HG02763 (cell line): ENCODE data around the gene NOP9.
A peak's percentile ranks its signal among the peaks of the same experiment; 100 is the strongest.

Source experiments
- ATAC-seq: cut with Tn5 transposase; IDR thresholded peaks from one replicate; pipeline ENCODE4 v1.9.1; 2021; ENCODE audit warnings: mild to moderate bottlenecking, moderate library complexity; ENCODE audit not compliant: unreplicated experiment

Gene NOP9

GRCh38 chr14:24262821-24263733 lies 36.6 kb upstream of the NOP9 start, which contains the start of gene TGM1:
TGM1 (minus strand) TSS chr14:24263177; CDS start chr14:24262352, 825 bp downstream.
- no peak for ATAC-seq

GRCh38 chr14:24263848-24264247 lies 35.8 kb upstream of the NOP9 start:
- ATAC-seq: no peak

- ATAC-seq: no peak
These were observed 35.4 kb upstream of the NOP9 start for GRCh38 chr14:24264298-24264697.

- no peak for ATAC-seq
These were observed 33.1 kb upstream of the NOP9 start for GRCh38 chr14:24266344-24267244.

- ATAC-seq: no peak
These were observed 32.1 kb upstream of the NOP9 start for GRCh38 chr14:24267516-24267915.

- ATAC-seq: no peak
These were observed 31.4 kb upstream of the NOP9 start for GRCh38 chr14:24268225-24268624.

GRCh38 chr14:24269368-24269767 lies 30.3 kb upstream of the NOP9 start:
- no peak for ATAC-seq

- no peak for ATAC-seq
These were observed 29.6 kb upstream of the NOP9 start for GRCh38 chr14:24269910-24270536.

GRCh38 chr14:24270537-24271133 lies 29.0 kb upstream of the NOP9 start:
- no peak for ATAC-seq

- ATAC-seq: peak; percentile 85
These were observed 28.4 kb upstream of the NOP9 start, which contains the start of gene RABGGTA for GRCh38 chr14:24271134-24271833. RABGGTA (minus strand) TSS chr14:24271597; CDS start chr14:24271115, 482 bp downstream.

GRCh38 chr14:24271834-24272263 lies 27.8 kb upstream of the NOP9 start:
- ATAC-seq: no peak

- no peak for ATAC-seq
These were observed 27.2 kb upstream of the NOP9 start for GRCh38 chr14:24272467-24272866.

- ATAC-seq: no peak
These were observed 26.1 kb upstream of the NOP9 start for GRCh38 chr14:24273422-24273998.

- ATAC-seq: peak; percentile 37
These were observed 25.5 kb upstream of the NOP9 start for GRCh38 chr14:24274101-24274543.

GRCh38 chr14:24277071-24277470 lies 22.6 kb upstream of the NOP9 start:
- ATAC-seq: no peak

- ATAC-seq: no peak
These were observed 21.9 kb upstream of the NOP9 start for GRCh38 chr14:24277606-24278321.

GRCh38 chr14:24278424-24278823 lies 21.2 kb upstream of the NOP9 start:
- ATAC-seq: no peak

- ATAC-seq: peak; percentile 38
These were observed 20.1 kb upstream of the NOP9 start for GRCh38 chr14:24279301-24280186.
